HepG2 (cell line): ENCODE results near the gene UBFD1. TPM values are rescaled to one million over a fixed set of nuclear protein-coding genes. Genes with fewer than 3 reads are reported as not detected.

Source experiments
- HNRNPLL ChIP-seq: fragments of 200-400 bp; formaldehyde crosslinking; IDR thresholded peaks from 2 replicates; pipeline ENCODE4 v1.6.1; 2017; ENCODE audit warnings: mild to moderate bottlenecking, low read depth, low read length; ENCODE audit not compliant: poor library complexity, severe bottlenecking
- IRF1 ChIP-seq: sonication (generic); formaldehyde crosslinking; IDR thresholded peaks from 2 replicates; pipeline ENCODE4 v1.4.0; 2020; ENCODE audit warnings: low read depth, mild to moderate bottlenecking, missing genetic modification reagents
- KDM4B ChIP-seq: sonication (generic); formaldehyde crosslinking; IDR thresholded peaks from 2 replicates; pipeline ENCODE4 v1.4.0; 2020; ENCODE audit warnings: missing genetic modification reagents
- PHF20 ChIP-seq: sonication (generic); formaldehyde crosslinking; IDR thresholded peaks from 2 replicates; pipeline ENCODE4 v1.5.0; 2020; ENCODE audit warnings: mild to moderate bottlenecking, missing genetic modification reagents
- PHF5A ChIP-seq: IDR thresholded peaks from one replicate; pipeline ENCODE4 v1.6.1; 2018; ENCODE audit warnings: low read depth, missing genetic modification reagents; ENCODE audit not compliant: unreplicated experiment
- RFXANK ChIP-seq: IDR thresholded peaks from 2 replicates; pipeline ENCODE4 v1.6.1; 2016
- SAP130 ChIP-seq: IDR thresholded peaks from 2 replicates; pipeline ENCODE4 v1.6.1; 2016; ENCODE audit warnings: low read depth
- TCF12 ChIP-seq, 2 experiments: fragments of 450-650 bp in 1 of 2; sonication (generic) in 1 of 2; formaldehyde crosslinking in 1 of 2; IDR thresholded peaks; 2 replicates each; pipeline versions ENCODE4 v1.6.1 to v1.8.0; 2017 to 2022; ENCODE audit warnings: antibody characterized with exemption in 1 of 2, mild to moderate bottlenecking in 1 of 2, missing genetic modification reagents in 1 of 2, moderate library complexity in 1 of 2
- ZBTB8A ChIP-seq: sonication (generic); formaldehyde crosslinking; IDR thresholded peaks from 2 replicates; pipeline ENCODE4 v1.4.0; 2020; ENCODE audit warnings: mild to moderate bottlenecking, low read depth, missing genetic modification reagents, borderline replicate concordance
- ZNF136 ChIP-seq: sonication (generic); formaldehyde crosslinking; IDR thresholded peaks from 2 replicates; pipeline ENCODE4 v1.8.1; 2022; ENCODE audit warnings: low read depth, mild to moderate bottlenecking, moderate library complexity, missing genetic modification reagents
- ZNF18 ChIP-seq: sonication (generic); formaldehyde crosslinking; IDR thresholded peaks from 2 replicates; pipeline ENCODE4 v1.8.0; 2022; ENCODE audit warnings: mild to moderate bottlenecking, missing genetic modification reagents; ENCODE audit not compliant: insufficient replicate concordance
- ZNF383 ChIP-seq: sonication (generic); formaldehyde crosslinking; IDR thresholded peaks from 2 replicates; pipeline ENCODE4 v1.4.0; 2020; ENCODE audit warnings: missing genetic modification reagents, mild to moderate bottlenecking, borderline replicate concordance
- ZNF556 ChIP-seq: sonication (generic); formaldehyde crosslinking; IDR thresholded peaks from 2 replicates; pipeline ENCODE4 v1.4.0; 2020; ENCODE audit warnings: mild to moderate bottlenecking, missing genetic modification reagents, borderline replicate concordance
- ZNF558 ChIP-seq: sonication (generic); formaldehyde crosslinking; IDR thresholded peaks from 2 replicates; pipeline ENCODE4 v1.9.0; 2022; ENCODE audit warnings: mild to moderate bottlenecking, missing genetic modification reagents, borderline replicate concordance
- polyA plus RNA-seq, 8 experiments: library from polyadenylated mRNA; depleted of rRNA in 3 of 8; stranded (reverse) in 7 of 8; unstranded in 1 of 8; fragments of >200 nt; fragmentation: Illumina TruSeq in 4 of 8; extraction: Trizol in 4 of 8; gene quantifications; 2 replicates each; pipeline versions ENCODE4 v1.2.1 to v1.2.3, GENCODE V29; 2011 to 2016; ENCODE audit warnings: low read depth in 4 of 8, missing spikeins in 1 of 8, mixed read lengths in 1 of 8; ENCODE audit not compliant: insufficient read depth in 1 of 8
- total RNA-seq, 5 experiments: library from RNA; depleted of rRNA; stranded (reverse); fragments of >200 nt; fragmentation: Illumina TruSeq; extraction: Trizol; gene quantifications; 2 replicates each; pipeline ENCODE4 v1.2.3, GENCODE V29; 2016; ENCODE audit warnings: low read depth in 1 of 5
- TF ChIP-seq, protein P1 (sequence below): sonication (generic); formaldehyde crosslinking; IDR thresholded peaks from 2 replicates; pipeline ENCODE4 v1.4.0; 2020; ENCODE audit warnings: missing genetic modification reagents, borderline replicate concordance
- TF ChIP-seq, protein P2 (sequence below): sonication (generic); formaldehyde crosslinking; IDR thresholded peaks from 2 replicates; pipeline ENCODE4 v1.9.0; 2021; ENCODE audit warnings: missing genetic modification reagents, mild to moderate bottlenecking, borderline replicate concordance
- TF ChIP-seq, protein P3 (sequence below): IDR thresholded peaks from 2 replicates; pipeline ENCODE4 v1.6.1; 2016; ENCODE audit warnings: low read depth, borderline replicate concordance
- TF ChIP-seq, protein P4 (sequence below): fragments of 450-650 bp; IDR thresholded peaks from 2 replicates; pipeline ENCODE4 v1.6.1; 2017

Gene UBFD1
- total and polyA plus RNA-seq, 2 of the 13 experiments (the other 11 are each of a cell fraction or from before 2014, with no cell fraction given): 100 to 111 TPM

- 0 out of 2 replicates have a peak, but pooled peaks have one; percentile 51 for TF ChIP-seq IRF1 (CRISPR knock-in tag)
- TF ChIP-seq SAP130 (CRISPR knock-in tag): peak; percentile 97
- peak; percentile 69 for TF ChIP-seq ZNF18 (CRISPR knock-in tag)
- TF ChIP-seq, protein P1, sequence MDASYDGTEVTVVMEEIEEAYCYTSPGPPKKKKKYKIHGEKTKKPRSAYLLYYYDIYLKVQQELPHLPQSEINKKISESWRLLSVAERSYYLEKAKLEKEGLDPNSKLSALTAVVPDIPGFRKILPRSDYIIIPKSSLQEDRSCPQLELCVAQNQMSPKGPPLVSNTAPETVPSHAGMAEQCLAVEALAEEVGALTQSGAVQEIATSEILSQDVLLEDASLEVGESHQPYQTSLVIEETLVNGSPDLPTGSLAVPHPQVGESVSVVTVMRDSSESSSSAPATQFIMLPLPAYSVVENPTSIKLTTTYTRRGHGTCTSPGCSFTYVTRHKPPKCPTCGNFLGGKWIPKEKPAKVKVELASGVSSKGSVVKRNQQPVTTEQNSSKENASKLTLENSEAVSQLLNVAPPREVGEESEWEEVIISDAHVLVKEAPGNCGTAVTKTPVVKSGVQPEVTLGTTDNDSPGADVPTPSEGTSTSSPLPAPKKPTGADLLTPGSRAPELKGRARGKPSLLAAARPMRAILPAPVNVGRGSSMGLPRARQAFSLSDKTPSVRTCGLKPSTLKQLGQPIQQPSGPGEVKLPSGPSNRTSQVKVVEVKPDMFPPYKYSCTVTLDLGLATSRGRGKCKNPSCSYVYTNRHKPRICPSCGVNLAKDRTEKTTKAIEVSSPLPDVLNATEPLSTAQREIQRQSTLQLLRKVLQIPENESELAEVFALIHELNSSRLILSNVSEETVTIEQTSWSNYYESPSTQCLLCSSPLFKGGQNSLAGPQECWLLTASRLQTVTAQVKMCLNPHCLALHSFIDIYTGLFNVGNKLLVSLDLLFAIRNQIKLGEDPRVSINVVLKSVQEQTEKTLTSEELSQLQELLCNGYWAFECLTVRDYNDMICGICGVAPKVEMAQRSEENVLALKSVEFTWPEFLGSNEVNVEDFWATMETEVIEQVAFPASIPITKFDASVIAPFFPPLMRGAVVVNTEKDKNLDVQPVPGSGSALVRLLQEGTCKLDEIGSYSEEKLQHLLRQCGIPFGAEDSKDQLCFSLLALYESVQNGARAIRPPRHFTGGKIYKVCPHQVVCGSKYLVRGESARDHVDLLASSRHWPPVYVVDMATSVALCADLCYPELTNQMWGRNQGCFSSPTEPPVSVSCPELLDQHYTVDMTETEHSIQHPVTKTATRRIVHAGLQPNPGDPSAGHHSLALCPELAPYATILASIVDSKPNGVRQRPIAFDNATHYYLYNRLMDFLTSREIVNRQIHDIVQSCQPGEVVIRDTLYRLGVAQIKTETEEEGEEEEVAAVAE: no peak
- no peak; the same call in 1 of the 2 replicates for TF ChIP-seq ZBTB8A (CRISPR knock-in tag)
- TF ChIP-seq PHF5A (CRISPR knock-in tag): peak; percentile 93
- TF ChIP-seq HNRNPLL: peak; percentile 96
- TF ChIP-seq ZNF383: peak; percentile 82; the same call in 1 of the 2 replicates
- no peak for TF ChIP-seq TCF12 (IDR thresholded peaks at IDR 0.05)
- TF ChIP-seq TCF12 (CRISPR knock-in tag; IDR thresholded peaks at IDR 0.05): 0 out of 2 replicates have a peak, but pooled peaks have one; percentile 36
- no peak; the same call in 1 of the 2 replicates for TF ChIP-seq KDM4B (CRISPR knock-in tag)
- TF ChIP-seq, protein P2, sequence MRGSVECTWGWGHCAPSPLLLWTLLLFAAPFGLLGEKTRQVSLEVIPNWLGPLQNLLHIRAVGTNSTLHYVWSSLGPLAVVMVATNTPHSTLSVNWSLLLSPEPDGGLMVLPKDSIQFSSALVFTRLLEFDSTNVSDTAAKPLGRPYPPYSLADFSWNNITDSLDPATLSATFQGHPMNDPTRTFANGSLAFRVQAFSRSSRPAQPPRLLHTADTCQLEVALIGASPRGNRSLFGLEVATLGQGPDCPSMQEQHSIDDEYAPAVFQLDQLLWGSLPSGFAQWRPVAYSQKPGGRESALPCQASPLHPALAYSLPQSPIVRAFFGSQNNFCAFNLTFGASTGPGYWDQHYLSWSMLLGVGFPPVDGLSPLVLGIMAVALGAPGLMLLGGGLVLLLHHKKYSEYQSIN (CRISPR knock-in tag): no peak
- TF ChIP-seq PHF20 (CRISPR knock-in tag): peak; percentile 99
- TF ChIP-seq, protein P3, sequence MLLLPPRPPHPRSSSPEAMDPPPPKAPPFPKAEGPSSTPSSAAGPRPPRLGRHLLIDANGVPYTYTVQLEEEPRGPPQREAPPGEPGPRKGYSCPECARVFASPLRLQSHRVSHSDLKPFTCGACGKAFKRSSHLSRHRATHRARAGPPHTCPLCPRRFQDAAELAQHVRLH: peak; percentile 99
- peak; percentile 94 for TF ChIP-seq ZNF556
- peak; percentile 81; the same call in 1 of the 2 replicates for TF ChIP-seq ZNF558 (CRISPR knock-in tag)
- peak; percentile 66; the same call in 1 of the 2 replicates for TF ChIP-seq RFXANK (CRISPR knock-in tag)
- TF ChIP-seq, protein P4, sequence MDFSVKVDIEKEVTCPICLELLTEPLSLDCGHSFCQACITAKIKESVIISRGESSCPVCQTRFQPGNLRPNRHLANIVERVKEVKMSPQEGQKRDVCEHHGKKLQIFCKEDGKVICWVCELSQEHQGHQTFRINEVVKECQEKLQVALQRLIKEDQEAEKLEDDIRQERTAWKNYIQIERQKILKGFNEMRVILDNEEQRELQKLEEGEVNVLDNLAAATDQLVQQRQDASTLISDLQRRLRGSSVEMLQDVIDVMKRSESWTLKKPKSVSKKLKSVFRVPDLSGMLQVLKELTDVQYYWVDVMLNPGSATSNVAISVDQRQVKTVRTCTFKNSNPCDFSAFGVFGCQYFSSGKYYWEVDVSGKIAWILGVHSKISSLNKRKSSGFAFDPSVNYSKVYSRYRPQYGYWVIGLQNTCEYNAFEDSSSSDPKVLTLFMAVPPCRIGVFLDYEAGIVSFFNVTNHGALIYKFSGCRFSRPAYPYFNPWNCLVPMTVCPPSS: no peak
- TF ChIP-seq ZNF136 (CRISPR knock-in tag): peak; percentile 93; the same call in 1 of the 2 replicates
These were observed 38.6 kb downstream of the UBFD1 start, which contains the start of gene NDUFAB1 (continued) for GRCh38 chr16:23595951-23596720.
